Activated CD8-positive, alpha-beta memory T cell treated with anti-CD3 and anti-CD28 coated beads, Interleukin-2, amount 50 U/mL, for 48 hours (primary cell): ENCODE measurements around the gene NKAIN2.
"Not testable (repeated sequence)": the region's sequence is repeated elsewhere in the genome, so short reads cannot be mapped to it uniquely, and the experiment has no call there.

Source experiments
- DNase-seq: peaks from one replicate; pipeline ENCODE4 v3.0.0-alpha.2; 2020

NKAIN2 gene

DNA sequence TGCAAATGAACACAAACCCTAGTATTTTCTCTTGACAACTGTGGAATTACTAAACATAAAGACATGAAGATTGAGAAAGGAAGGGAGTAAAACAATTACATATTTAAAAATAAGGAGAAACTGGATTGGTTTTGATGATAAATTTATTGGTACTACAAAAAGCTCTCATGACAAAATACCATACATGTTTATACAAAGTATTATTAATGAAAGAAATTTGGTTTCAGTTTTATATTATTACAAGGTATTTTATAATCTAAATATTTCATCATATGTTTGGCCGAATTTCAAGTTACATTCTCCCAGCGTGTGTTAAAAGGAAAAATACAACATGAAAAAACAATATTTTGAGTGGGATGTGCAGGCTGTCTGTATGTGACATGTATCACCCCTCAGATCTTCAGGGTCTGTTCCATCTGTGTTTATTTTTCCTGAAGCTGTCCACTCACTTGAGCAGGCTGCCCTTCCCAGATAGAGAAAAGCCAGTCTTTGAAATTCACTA lies 568.4 kb downstream of the NKAIN2 start:
- no peak for DNase-seq

DNA sequence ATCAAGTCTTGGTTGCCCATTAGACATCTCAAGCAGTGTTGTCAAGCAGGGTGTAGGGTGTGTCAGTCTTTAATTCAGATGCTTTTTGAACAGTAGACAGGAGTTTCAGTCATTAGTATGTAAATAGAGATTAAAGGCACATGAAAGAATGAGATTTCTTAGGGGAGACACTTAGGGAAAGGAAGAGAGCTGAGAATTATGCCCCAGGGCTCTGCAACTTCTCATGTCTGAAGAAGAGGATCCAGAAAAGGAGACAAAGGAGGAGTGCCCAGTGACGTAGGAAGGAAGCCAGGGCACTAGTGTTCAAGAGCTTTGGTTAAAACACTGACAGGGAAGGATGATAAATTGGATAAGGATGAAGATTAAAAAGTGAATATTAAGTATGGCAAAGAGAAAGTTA lies 569.7 kb downstream of the NKAIN2 start:
- no peak for DNase-seq

DNA sequence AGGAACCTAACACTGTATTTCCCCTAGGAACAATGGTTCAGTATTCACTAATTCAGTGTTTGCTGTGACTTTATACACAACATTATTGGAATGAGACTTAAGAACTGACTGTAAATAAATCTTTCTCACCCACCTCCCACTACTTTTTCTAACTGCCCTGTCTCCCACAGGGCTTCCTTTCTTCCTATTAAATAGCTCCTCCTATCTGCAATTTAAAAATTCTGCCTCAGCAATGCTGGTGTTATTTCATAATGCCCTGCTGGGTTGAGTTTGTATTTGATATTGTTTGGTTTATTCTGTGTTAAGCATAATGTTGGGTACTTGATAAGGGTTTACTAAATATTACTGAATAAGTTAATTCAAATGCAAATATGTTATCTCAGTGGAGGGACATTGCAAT lies 585.5 kb downstream of the NKAIN2 start:
- DNase-seq = no peak

GRCh38 chr6:124393536-124393935 lies 589.9 kb downstream of the NKAIN2 start:
- DNase-seq = no peak

DNA sequence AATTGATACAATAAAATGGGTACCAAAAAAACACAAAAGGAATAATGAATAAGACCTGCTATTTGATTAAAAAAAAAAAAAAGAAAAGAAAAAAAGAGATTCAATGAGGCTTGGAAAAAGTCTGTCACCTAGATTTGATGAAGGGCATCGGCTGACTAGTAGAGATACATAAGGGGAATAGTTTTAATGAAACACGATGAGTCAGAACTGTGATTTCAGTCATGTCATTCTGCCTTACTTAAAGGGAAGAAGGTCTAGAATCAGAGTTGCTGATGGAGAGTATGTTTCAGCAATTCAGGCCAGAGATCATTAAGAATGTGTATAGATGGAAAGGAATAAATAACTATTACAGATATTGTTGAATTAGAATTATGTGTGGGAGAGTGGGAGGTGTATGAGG lies 592.7 kb downstream of the NKAIN2 start:
- no peak for DNase-seq

- DNase-seq = no peak
These were observed 596.8 kb downstream of the NKAIN2 start for GRCh38 chr6:124400261-124400999.

DNA sequence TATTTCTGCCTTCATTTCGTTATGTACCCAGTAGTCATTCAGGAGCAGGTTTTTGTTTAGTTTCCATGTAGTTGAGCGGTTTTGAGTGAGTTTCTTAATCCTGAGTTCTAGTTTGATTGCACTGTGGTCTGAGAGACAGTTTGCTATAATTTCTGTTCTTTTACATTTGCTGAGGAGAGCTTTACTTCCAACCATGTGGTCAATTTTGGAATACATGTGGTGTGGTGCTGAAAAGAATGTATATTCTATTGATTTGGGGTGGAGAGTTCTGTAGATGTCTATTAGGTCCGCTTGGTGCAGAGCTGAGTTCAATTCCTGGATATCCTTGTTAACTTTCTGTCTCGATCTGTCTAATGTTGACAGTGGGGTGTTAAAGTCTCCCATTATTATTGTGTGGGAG lies 606.8 kb downstream of the NKAIN2 start:
- not testable (repeated sequence) for DNase-seq

GRCh38 chr6:124412657-124413056 lies 609.0 kb downstream of the NKAIN2 start:
- not testable (repeated sequence) for DNase-seq

GRCh38 chr6:124420116-124420840 lies 616.6 kb downstream of the NKAIN2 start:
- no peak for DNase-seq

DNA sequence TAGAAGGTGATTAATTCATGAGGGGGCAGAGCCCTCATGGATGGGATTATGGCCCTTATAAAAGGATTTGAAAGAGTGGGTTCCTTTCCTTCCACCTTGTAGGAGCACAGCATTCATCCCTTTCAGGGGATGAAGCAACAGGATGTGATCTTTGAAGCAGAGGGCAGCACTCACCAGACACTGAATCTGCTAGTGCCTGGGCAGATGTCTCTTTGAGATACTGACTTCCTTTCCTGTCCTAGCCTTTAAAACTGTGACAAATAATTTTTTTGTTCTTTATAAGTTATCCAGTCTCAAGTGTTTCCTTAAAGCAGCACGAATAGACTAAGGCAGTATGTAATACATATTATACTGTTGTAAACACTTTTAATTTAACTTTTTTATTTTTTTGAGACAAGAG lies 620.0 kb downstream of the NKAIN2 start:
- no peak for DNase-seq

DNA sequence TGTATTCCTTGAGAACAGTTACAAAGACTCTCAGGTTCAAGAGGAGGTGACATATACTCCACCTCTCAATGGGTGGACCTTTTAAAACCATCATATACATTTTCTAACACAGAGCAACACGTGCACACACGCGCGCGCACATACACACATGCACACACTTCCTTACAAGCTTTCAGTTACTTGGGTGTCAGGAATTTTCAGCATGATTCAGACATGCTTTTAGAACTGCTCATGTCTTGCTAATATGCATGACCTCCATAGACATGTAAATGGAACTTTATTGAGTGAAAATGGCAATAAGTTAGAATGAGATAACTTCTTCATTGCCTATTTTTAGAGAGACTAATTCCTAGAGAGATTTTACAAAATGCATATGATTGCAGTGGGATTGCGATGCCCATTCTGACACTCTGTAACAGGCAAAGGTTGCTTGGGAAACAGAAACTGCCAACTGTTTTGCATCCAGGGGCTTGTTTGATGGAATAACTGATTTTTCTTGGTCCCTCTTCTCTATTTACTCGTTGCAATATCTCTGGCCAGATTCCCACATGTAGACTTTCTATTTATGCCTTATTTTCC lies 627.2 kb downstream of the NKAIN2 start:
- no peak for DNase-seq

GRCh38 chr6:124432620-124433019 lies 629.0 kb downstream of the NKAIN2 start:
- no peak for DNase-seq

DNA sequence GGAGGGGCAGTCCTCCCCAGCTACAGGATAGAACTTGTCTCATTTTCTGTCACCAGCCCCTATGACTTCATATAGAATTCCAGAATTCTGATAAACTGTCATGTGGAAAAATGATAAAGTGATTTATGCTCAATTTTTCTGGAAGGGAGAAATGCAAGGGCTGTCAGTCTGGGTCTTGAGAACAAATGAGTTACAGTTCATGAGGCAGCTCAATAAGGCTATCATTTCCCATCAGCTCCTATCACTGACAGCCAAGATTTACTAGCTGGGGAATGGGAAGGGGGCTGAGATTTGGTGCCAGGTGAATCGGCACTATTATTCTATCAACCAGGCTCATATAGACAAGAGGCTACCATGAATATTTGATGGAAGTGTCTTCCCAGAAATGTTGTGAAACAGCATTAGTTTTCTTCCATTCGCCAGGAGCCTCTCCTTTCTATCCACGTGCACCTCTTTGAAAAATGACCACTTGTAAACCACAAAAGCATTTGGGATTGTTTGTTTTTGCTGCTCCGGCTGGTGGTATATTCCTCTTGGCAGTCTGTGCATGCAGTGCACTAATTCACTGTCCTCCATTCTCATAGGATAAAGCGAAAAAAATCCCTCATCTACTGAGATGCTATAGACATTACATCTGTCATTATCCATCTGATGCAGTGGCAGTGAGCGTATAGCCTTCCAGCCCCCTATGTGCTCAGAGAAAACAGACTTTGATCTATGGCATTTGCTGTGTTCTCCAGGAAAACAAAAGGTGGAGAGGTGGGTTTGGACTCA lies 629.9 kb downstream of the NKAIN2 start:
- no peak for DNase-seq

DNA sequence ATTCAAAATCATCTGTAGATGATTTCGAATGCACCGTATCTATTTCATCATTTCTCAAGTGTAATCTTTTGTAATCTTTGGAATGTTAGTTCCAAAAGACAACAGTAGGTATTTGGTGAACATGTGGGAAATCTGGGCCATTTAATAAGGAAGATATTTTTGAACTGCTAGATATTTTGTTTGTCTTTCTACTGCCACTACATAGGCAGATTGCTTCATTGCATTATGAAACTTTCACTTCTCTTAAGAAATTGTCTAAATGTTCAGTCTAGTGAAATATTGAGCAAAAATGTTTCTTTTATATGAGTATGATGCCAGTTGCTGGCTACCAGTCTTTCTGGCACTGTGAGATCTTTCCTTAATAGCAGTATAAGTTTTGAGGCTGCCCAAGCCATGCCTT lies 630.8 kb downstream of the NKAIN2 start:
- DNase-seq = no peak

- DNase-seq = no peak
These were observed 633.1 kb downstream of the NKAIN2 start for GRCh38 chr6:124436803-124437202.

DNA sequence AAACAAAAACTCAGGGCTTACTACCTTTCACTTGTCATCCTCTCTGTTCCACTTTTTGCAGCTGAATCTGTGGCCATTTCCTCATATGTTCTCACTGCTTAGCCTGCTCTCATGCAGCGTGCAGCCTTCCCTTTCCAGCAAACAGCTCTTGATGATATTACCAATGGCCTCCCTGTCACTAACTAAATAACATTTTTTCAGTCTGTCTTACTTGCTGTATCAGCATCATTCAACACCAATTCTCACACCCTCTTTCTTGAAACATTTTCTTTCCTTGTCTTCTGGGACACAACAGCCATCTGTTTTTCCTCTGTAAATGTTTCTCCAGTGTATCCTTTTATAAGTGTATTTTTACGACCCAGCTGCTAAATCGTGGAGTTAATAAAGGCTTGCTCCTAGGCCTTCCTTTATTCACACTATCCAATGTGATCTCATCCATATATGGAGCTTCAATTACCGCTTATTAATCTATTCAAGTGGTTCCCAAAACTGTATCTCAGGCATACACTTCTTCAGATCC lies 634.9 kb downstream of the NKAIN2 start:
- DNase-seq = no peak

DNA sequence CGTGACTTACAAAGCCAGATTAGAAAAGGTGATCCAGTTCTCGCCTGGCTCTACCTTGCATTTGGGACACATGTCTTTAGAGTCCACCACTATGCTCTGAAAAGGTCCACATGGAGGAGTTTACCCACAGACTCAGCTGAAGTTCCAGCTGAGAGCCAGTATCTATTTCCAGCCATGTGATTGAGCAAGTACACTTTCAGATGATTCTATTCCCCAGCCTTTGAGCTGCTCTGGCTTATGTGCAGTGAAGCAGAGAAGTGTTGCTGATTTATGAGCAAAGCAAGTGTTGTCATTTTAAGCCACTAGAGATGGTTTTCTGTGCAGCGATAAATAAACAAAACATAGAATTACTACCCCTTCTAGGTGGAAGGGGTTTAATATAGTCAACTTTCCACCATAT lies 637.8 kb downstream of the NKAIN2 start:
- DNase-seq = no peak

GRCh38 chr6:124443541-124443940 lies 639.9 kb downstream of the NKAIN2 start:
- no peak for DNase-seq

DNA sequence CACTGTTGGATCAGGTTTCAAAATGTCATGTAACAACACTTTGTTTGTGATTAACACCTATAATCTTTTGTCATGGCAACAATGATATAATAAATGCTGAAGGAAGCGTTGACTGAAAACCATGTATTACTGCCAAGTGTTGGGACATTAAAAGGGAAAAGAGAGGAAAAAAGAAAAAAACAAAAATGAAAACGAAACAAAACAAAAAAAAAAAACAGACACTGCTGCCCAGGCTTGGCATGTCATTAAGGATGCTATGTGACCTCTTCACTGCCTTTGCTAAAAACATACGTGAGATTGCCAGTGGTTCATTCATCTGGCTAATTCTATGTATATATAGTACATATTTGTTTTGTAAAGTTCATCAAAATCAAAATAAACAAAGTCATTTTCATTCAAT lies 641.9 kb downstream of the NKAIN2 start:
- DNase-seq = no peak

DNA sequence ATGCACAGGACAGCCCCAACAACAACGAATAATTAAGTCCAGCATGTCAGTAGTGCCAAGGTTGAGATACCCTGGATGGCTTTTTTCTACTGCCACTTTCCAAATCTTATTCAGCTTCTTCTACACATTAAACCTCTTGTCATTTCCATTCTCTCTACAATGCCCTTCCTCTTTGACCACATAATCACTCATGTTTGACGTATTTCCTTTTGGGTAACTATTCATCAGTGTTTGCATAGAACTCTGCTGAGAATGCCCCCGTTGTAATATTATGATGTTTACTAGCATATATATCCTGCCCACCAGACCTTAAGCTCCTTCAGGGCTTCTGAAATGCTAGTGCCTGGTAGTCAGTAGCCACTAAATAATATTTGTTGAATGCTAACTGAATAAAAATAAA lies 643.3 kb downstream of the NKAIN2 start:
- DNase-seq = no peak

DNA sequence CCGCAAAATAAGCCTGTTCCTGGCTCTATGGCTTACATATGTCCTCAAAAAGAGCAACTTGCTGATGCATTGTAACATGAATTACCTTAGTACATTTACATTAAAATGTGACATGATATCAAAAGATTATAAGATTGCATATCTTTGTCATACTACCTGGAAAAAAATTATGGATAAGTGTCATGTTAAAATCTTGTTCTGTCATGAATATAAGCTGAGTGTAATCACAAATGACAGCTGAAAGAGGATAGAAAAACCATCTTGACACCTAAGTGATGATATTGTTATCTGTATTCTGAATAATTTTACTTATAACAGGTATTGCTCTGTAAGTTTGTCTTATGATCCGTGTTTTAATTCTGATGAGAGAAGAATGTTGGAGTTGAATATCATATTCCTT lies 655.6 kb downstream of the NKAIN2 start:
- DNase-seq = no peak

- no peak for DNase-seq
These were observed 659.1 kb downstream of the NKAIN2 start for GRCh38 chr6:124462750-124463149.

- DNase-seq = no peak
These were observed 659.6 kb downstream of the NKAIN2 start for GRCh38 chr6:124463271-124463670.
